HepG2 (cell line): ENCODE data around the gene DBNDD2. TPM values are rescaled to one million over a fixed set of nuclear protein-coding genes. Genes with fewer than 3 reads are reported as not detected.
A peak's percentile ranks its signal among the peaks of the same experiment; 100 is the strongest.

ENCODE experiments used
- ARID2 ChIP-seq: sonication (generic); formaldehyde crosslinking; IDR thresholded peaks from 2 replicates; pipeline ENCODE4 v1.8.1; 2022; ENCODE audit warnings: mild to moderate bottlenecking, missing genetic modification reagents, borderline replicate concordance
- FOSL2 ChIP-seq: sonication (generic); formaldehyde crosslinking; IDR thresholded peaks from 2 replicates; pipeline ENCODE4 v1.4.0; 2020; ENCODE audit warnings: missing genetic modification reagents
- HBP1 ChIP-seq: IDR thresholded peaks from 2 replicates; pipeline ENCODE4 v1.6.1; 2016; ENCODE audit warnings: low read depth, control low read depth
- PHB2 ChIP-seq: fragments of 450-650 bp; IDR thresholded peaks from 2 replicates; pipeline ENCODE4 v1.6.1; 2018; ENCODE audit not compliant: partially characterized antibody
- REXO4 ChIP-seq: sonication (generic); formaldehyde crosslinking; IDR thresholded peaks from 2 replicates; pipeline ENCODE4 v1.8.0; 2022; ENCODE audit warnings: missing genetic modification reagents, mild to moderate bottlenecking, borderline replicate concordance
- TOPORS ChIP-seq: sonication (generic); formaldehyde crosslinking; IDR thresholded peaks from 2 replicates; pipeline ENCODE4 v1.8.0; 2023; ENCODE audit warnings: mild to moderate bottlenecking, missing genetic modification reagents
- ZMYM4 ChIP-seq: sonication (generic); formaldehyde crosslinking; IDR thresholded peaks from 2 replicates; pipeline ENCODE4 v1.8.1; 2023; ENCODE audit warnings: mild to moderate bottlenecking, missing genetic modification reagents
- ZNF205 ChIP-seq: IDR thresholded peaks from 2 replicates; pipeline ENCODE4 v1.6.1; 2018; ENCODE audit warnings: missing biosample characterization, missing genetic modification reagents
- ZNF232 ChIP-seq: sonication (generic); formaldehyde crosslinking; IDR thresholded peaks from 2 replicates; pipeline ENCODE4 v1.4.0; 2020; ENCODE audit warnings: missing genetic modification reagents, borderline replicate concordance
- ZNF274 ChIP-seq: sonication (generic); formaldehyde crosslinking; IDR thresholded peaks from 2 replicates; pipeline ENCODE4 v1.5.1; 2020; ENCODE audit warnings: mild to moderate bottlenecking, missing genetic modification reagents
- ZNF333 ChIP-seq: sonication (generic); formaldehyde crosslinking; IDR thresholded peaks from 2 replicates; pipeline ENCODE4 v1.4.0; 2020; ENCODE audit warnings: mild to moderate bottlenecking, missing genetic modification reagents, borderline replicate concordance
- ZNF350 ChIP-seq: sonication (generic); formaldehyde crosslinking; IDR thresholded peaks from 2 replicates; pipeline ENCODE4 v1.4.0; 2020; ENCODE audit warnings: mild to moderate bottlenecking, low read depth, missing genetic modification reagents, borderline replicate concordance
- ZNF44 ChIP-seq: sonication (generic); formaldehyde crosslinking; IDR thresholded peaks from 2 replicates; pipeline ENCODE4 v1.5.1; 2020; ENCODE audit warnings: mild to moderate bottlenecking, missing genetic modification reagents
- ZNF501 ChIP-seq: sonication (generic); formaldehyde crosslinking; IDR thresholded peaks from 2 replicates; pipeline ENCODE4 v1.5.1; 2020; ENCODE audit warnings: mild to moderate bottlenecking, moderate library complexity, missing genetic modification reagents
- polyA plus RNA-seq, 8 experiments: library from polyadenylated mRNA; depleted of rRNA in 3 of 8; stranded (reverse) in 7 of 8; unstranded in 1 of 8; fragments of >200 nt; fragmentation: Illumina TruSeq in 4 of 8; extraction: Trizol in 4 of 8; gene quantifications; 2 replicates each; pipeline versions ENCODE4 v1.2.1 to v1.2.3, GENCODE V29; 2011 to 2016; ENCODE audit warnings: low read depth in 4 of 8, missing spikeins in 1 of 8, mixed read lengths in 1 of 8; ENCODE audit not compliant: insufficient read depth in 1 of 8
- total RNA-seq, 5 experiments: library from RNA; depleted of rRNA; stranded (reverse); fragments of >200 nt; fragmentation: Illumina TruSeq; extraction: Trizol; gene quantifications; 2 replicates each; pipeline ENCODE4 v1.2.3, GENCODE V29; 2016; ENCODE audit warnings: low read depth in 1 of 5
- TF ChIP-seq, protein P1 (sequence below), 2 experiments: sonication (generic) in 1 of 2; formaldehyde crosslinking in 1 of 2; IDR thresholded peaks; 2 replicates each; pipeline versions ENCODE4 v1.6.1 to v1.9.0; 2014 to 2022; ENCODE audit warnings: antibody characterized with exemption in 1 of 2, borderline replicate concordance in 1 of 2, inconsistent platforms in 1 of 2, low read depth in 1 of 2, missing genetic modification reagents in 1 of 2
- TF ChIP-seq, protein P2 (sequence below): sonication (generic); formaldehyde crosslinking; IDR thresholded peaks from 2 replicates; pipeline ENCODE4 v1.5.0; 2020; ENCODE audit warnings: mild to moderate bottlenecking, missing genetic modification reagents, moderate library complexity

Gene DBNDD2
- total and polyA plus RNA-seq, 2 of the 13 experiments (the other 11 are each of a cell fraction or from before 2014, with no cell fraction given) = 16.7 to 47.6 TPM

- TF ChIP-seq ZMYM4 (CRISPR knock-in tag) (peak; percentile 36; the same call in 1 of the 2 replicates), ZNF274 (CRISPR knock-in tag) (0 out of 2 replicates have a peak, but pooled peaks have one; percentile 44), ZNF333 (CRISPR knock-in tag) (0 out of 2 replicates have a peak, but pooled peaks have one; percentile 28), REXO4 (CRISPR knock-in tag) (no peak), TOPORS (CRISPR knock-in tag) (no peak), ZNF205 (CRISPR knock-in tag) (peak; percentile 15; the same call in 1 of the 2 replicates), ZNF350 (CRISPR knock-in tag) (0 out of 2 replicates have a peak, but pooled peaks have one; percentile 23), ZNF44 (0 out of 2 replicates have a peak, but pooled peaks have one; percentile 19), ARID2 (CRISPR knock-in tag) (no peak), ZNF501 (CRISPR knock-in tag) (peak; percentile 63), PHB2 (no peak), ZNF232 (CRISPR knock-in tag) (0 out of 2 replicates have a peak, but pooled peaks have one; percentile 38), FOSL2 (CRISPR knock-in tag) (no peak), HBP1 (CRISPR knock-in tag) (no peak)
- TF ChIP-seq, protein P1, sequence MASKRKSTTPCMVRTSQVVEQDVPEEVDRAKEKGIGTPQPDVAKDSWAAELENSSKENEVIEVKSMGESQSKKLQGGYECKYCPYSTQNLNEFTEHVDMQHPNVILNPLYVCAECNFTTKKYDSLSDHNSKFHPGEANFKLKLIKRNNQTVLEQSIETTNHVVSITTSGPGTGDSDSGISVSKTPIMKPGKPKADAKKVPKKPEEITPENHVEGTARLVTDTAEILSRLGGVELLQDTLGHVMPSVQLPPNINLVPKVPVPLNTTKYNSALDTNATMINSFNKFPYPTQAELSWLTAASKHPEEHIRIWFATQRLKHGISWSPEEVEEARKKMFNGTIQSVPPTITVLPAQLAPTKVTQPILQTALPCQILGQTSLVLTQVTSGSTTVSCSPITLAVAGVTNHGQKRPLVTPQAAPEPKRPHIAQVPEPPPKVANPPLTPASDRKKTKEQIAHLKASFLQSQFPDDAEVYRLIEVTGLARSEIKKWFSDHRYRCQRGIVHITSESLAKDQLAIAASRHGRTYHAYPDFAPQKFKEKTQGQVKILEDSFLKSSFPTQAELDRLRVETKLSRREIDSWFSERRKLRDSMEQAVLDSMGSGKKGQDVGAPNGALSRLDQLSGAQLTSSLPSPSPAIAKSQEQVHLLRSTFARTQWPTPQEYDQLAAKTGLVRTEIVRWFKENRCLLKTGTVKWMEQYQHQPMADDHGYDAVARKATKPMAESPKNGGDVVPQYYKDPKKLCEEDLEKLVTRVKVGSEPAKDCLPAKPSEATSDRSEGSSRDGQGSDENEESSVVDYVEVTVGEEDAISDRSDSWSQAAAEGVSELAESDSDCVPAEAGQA (IDR thresholded peaks at IDR 0.05; ENCODE audit: low read depth) = no peak
- TF ChIP-seq, protein P1 (CRISPR knock-in tag; IDR thresholded peaks at IDR 0.05; ENCODE audit: borderline replicate concordance) = 0 out of 2 replicates have a peak, but pooled peaks have one; percentile 36
- TF ChIP-seq, protein P2, sequence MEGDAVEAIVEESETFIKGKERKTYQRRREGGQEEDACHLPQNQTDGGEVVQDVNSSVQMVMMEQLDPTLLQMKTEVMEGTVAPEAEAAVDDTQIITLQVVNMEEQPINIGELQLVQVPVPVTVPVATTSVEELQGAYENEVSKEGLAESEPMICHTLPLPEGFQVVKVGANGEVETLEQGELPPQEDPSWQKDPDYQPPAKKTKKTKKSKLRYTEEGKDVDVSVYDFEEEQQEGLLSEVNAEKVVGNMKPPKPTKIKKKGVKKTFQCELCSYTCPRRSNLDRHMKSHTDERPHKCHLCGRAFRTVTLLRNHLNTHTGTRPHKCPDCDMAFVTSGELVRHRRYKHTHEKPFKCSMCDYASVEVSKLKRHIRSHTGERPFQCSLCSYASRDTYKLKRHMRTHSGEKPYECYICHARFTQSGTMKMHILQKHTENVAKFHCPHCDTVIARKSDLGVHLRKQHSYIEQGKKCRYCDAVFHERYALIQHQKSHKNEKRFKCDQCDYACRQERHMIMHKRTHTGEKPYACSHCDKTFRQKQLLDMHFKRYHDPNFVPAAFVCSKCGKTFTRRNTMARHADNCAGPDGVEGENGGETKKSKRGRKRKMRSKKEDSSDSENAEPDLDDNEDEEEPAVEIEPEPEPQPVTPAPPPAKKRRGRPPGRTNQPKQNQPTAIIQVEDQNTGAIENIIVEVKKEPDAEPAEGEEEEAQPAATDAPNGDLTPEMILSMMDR = no peak
Observed at GRCh38 chr20:45374101-45374467, 34.0 kb upstream of the DBNDD2 start (continued).
